Testis (tissue), 2 donors: ENCODE measurements around the gene MAPKAPK3.

ENCODE experiments used
- CTCF ChIP-seq, 3 experiments: fragments of 450-650 bp in 2 of 3; fragments of 200-600 bp in 1 of 3; sonication (generic) in 1 of 3; IDR thresholded peaks; one replicate each; pipeline ENCODE4 v1.5.1; 2016 to 2019; ENCODE audit warnings: antibody characterized with exemption in 3 of 3, mild to moderate bottlenecking in 2 of 3, moderate library complexity in 1 of 3
- POLR2A ChIP-seq: fragments of 450-650 bp; IDR thresholded peaks from one replicate; pipeline ENCODE4 v1.6.1; 2017; ENCODE audit warnings: antibody characterized with exemption, mild to moderate bottlenecking, moderate library complexity

- TF ChIP-seq CTCF (IDR thresholded peaks at IDR 0.05), result no peak
- no peak for TF ChIP-seq POLR2A
Measured at GRCh38 chr3:50608278-50608677, 8.7 kb upstream of the MAPKAPK3 start.
